ENCODE data around the gene RFX7. TPM values are rescaled to one million over a fixed set of nuclear protein-coding genes. Genes with fewer than 3 reads are reported as not detected.

Gene RFX7
- total RNA-seq, 1 experiment from 2014 or later = 43.4 TPM

- H3K4ac ChIP-seq (ENCODE audit: low read depth, low read length) = no peak overlapping the region
- no peak overlapping the region for H2AFZ ChIP-seq (ENCODE audit: low read length)
- H3K79me1 ChIP-seq (ENCODE audit: insufficient read depth, low read depth, low read length, poor library complexity, severe bottlenecking) = no peaks in the 10 kb centered on the region
- H3K23ac ChIP-seq (ENCODE audit: insufficient read length, low read depth, low read length) = no peak overlapping the region
- no peak overlapping the region for H2BK20ac ChIP-seq (ENCODE audit: low read depth, low read length, poor library complexity, severe bottlenecking)
- H2AK5ac ChIP-seq (ENCODE audit: insufficient read length, low read length) = no peak overlapping the region
- Mint-ChIP-seq H3K4me3 (no peak overlapping the region), H3K9me3 (no peaks in the 10 kb centered on the region), H3K36me3 (ENCODE audit: insufficient read depth in 1 of 3, low read depth in 3 of 3) (peaks cover 4 to 11% (median 7%) of the 10 kb centered on the region in 3 experiments; a peak in 6 of 7 replicates), H3K4me1 (no peaks in the 10 kb centered on the region), H3K27ac (no peak overlapping the region), H3K27me3 (ENCODE audit: low read depth) (no peaks in the 10 kb centered on the region)
- no peaks in the 10 kb centered on the region for H3K4me1 ChIP-seq (ENCODE audit: insufficient read depth, low read length)
- H3K14ac ChIP-seq (ENCODE audit: insufficient read depth, low read length) = no peak overlapping the region
- no peak overlapping the region for H3K56ac ChIP-seq (ENCODE audit: insufficient read length, low read depth, low read length)
- no peaks in the 10 kb centered on the region for H3K27me3 ChIP-seq (ENCODE audit: insufficient read depth, low read length)
- no peak overlapping the region for H2BK15ac ChIP-seq (ENCODE audit: low read depth, low read length)
- H3K18ac ChIP-seq (ENCODE audit: insufficient read length, low read depth, low read length) = no peak overlapping the region
- H2BK12ac ChIP-seq (ENCODE audit: insufficient read length, low read depth, low read length) = no peak overlapping the region
- H3K23me2 ChIP-seq (ENCODE audit: insufficient read length, low read depth, low read length, poor library complexity, severe bottlenecking) = no peaks in the 10 kb centered on the region
- H4K8ac ChIP-seq (replicated peaks; ENCODE audit: insufficient read length, low read depth, low read length) = no peak overlapping the region
- H3K9ac ChIP-seq (ENCODE audit: extremely low read depth, insufficient read length, low read length) = no peak overlapping the region
- no peaks in the 10 kb centered on the region for H3K79me2 ChIP-seq (ENCODE audit: insufficient read depth, low read length)
- DNase-seq = no peak
- H2BK120ac ChIP-seq (ENCODE audit: low read depth, low read length, poor library complexity, severe bottlenecking) = no peak overlapping the region
- no peaks in the 10 kb centered on the region for H4K20me1 ChIP-seq (ENCODE audit: control insufficient read depth, insufficient read depth, insufficient read length)
- no peak overlapping the region for H4K91ac ChIP-seq (ENCODE audit: insufficient read length, low read depth, low read length)
- no peak overlapping the region for H3K4me2 ChIP-seq (ENCODE audit: insufficient read depth, insufficient read length, low read length)
- no peak overlapping the region for H3K27ac ChIP-seq (ENCODE audit: insufficient read length, low read depth, low read length)
- no peaks in the 10 kb centered on the region for H3K9me3 ChIP-seq (ENCODE audit: control insufficient read depth, low read depth, low read length)
- H2BK5ac ChIP-seq (ENCODE audit: insufficient read length, low read length) = no peak overlapping the region
- TF ChIP-seq CTCF (conservative IDR thresholded peaks at IDR 0.05) = no peak
- no peak overlapping the region for H4K5ac ChIP-seq (ENCODE audit: insufficient read length, low read depth, low read length)
- no peak overlapping the region for H3T11ph ChIP-seq (ENCODE audit: low read length)
These were observed 155.3 kb downstream of the RFX7 start for GRCh38 chr15:56088389-56088788.

Measured in H9 (cell line).